WTC11 (cell line): Measurements from ENCODE around the gene ABCA6. TPM values are rescaled to one million over a fixed set of nuclear protein-coding genes. Genes with fewer than 3 reads are reported as not detected.

Experiments used
- ATAC-seq: fragments of 200-7000 bp; cut with Tn5 transposase; 2 replicates; pipeline ENCODE4 v1.10.0; 2021; ENCODE audit warnings: mild to moderate bottlenecking, moderate library complexity
- CTCF ChIA-PET: fragments of 300-600 bp; sonication (Branson Sonifier 250); formaldehyde crosslinking; loops from one replicate; lab custom pipeline; 2021; ENCODE audit warnings: antibody characterized with exemption; lab: Charles Lee
- POLR2A ChIA-PET: fragments of 350-600 bp; sonication (Branson Sonifier 250); formaldehyde crosslinking; loops from one replicate; lab custom pipeline; 2021; ENCODE audit warnings: antibody characterized with exemption; lab: Charles Lee
- DNase-seq: peaks from one replicate; pipeline ENCODE4 v3.0.0; 2021; ENCODE audit warnings: low spot score
- H3K27ac Mint-ChIP-seq: 2 replicates; pipeline ENCODE4 v1.8.0; 2021; ENCODE audit warnings: mixed read lengths
- H3K27me3 Mint-ChIP-seq: 2 replicates; pipeline ENCODE4 v1.8.0; 2021; ENCODE audit warnings: low read depth, mild to moderate bottlenecking, moderate library complexity, mixed read lengths
- H3K36me3 Mint-ChIP-seq: 2 replicates; pipeline ENCODE4 v1.8.0; 2021; ENCODE audit warnings: mixed read lengths
- H3K4me1 Mint-ChIP-seq: 2 replicates; pipeline ENCODE4 v1.8.0; 2022; ENCODE audit warnings: mixed read lengths
- H3K4me3 Mint-ChIP-seq: 2 replicates; pipeline ENCODE4 v1.8.0; 2021; ENCODE audit warnings: mild to moderate bottlenecking, moderate library complexity, mixed read lengths
- H3K9me3 Mint-ChIP-seq: 2 replicates; pipeline ENCODE4 v1.8.0; 2021; ENCODE audit warnings: mixed read lengths
- ESRRA ChIP-seq: sonication (generic); formaldehyde crosslinking; IDR thresholded peaks from 2 replicates; pipeline ENCODE4 v1.8.1; 2022; ENCODE audit warnings: mild to moderate bottlenecking, missing genetic modification reagents, borderline replicate concordance
- FOXK1 ChIP-seq: sonication (generic); formaldehyde crosslinking; IDR thresholded peaks from 2 replicates; pipeline ENCODE4 v1.8.0; 2022; ENCODE audit warnings: mild to moderate bottlenecking, moderate library complexity, missing genetic modification reagents
- FOXP1 ChIP-seq: sonication (generic); formaldehyde crosslinking; IDR thresholded peaks from 2 replicates; pipeline ENCODE4 v1.8.0; 2022; ENCODE audit warnings: missing genetic modification reagents, mild to moderate bottlenecking, moderate library complexity, borderline replicate concordance
- IRF2 ChIP-seq: sonication (generic); formaldehyde crosslinking; IDR thresholded peaks from 2 replicates; pipeline ENCODE4 v1.8.0; 2022; ENCODE audit warnings: low read depth, missing genetic modification reagents, borderline replicate concordance
- JAZF1 ChIP-seq: fragments of 250-450 bp; sonication (Bioruptor Pico); IDR thresholded peaks from 2 replicates; pipeline ENCODE4 v1.9.0; 2021; ENCODE audit warnings: moderate library complexity, mild to moderate bottlenecking, inconsistent platforms
- SMAD3 ChIP-seq: sonication (generic); formaldehyde crosslinking; IDR thresholded peaks from 2 replicates; pipeline ENCODE4 v1.8.0; 2022; ENCODE audit warnings: missing genetic modification reagents, mild to moderate bottlenecking, borderline replicate concordance
- TEAD1 ChIP-seq: sonication (generic); formaldehyde crosslinking; IDR thresholded peaks from 2 replicates; pipeline ENCODE4 v1.8.0; 2022; ENCODE audit warnings: mild to moderate bottlenecking, missing genetic modification reagents
- ZNF232 ChIP-seq: sonication (generic); formaldehyde crosslinking; IDR thresholded peaks from 2 replicates; pipeline ENCODE4 v1.8.0; 2022; ENCODE audit warnings: mild to moderate bottlenecking, missing genetic modification reagents
- ZNF423 ChIP-seq: fragments of 250-450 bp; sonication (Bioruptor Pico); IDR thresholded peaks from 2 replicates; pipeline ENCODE4 v2.1.2; 2022; ENCODE audit warnings: mild to moderate bottlenecking, moderate library complexity
- total RNA-seq: library from RNA; stranded (reverse); gene quantifications from 3 replicates; pipeline ENCODE4 v1.2.3, GENCODE V29; 2021
- TF ChIP-seq, protein P1 (sequence below): sonication (generic); formaldehyde crosslinking; IDR thresholded peaks from 2 replicates; pipeline ENCODE4 v1.8.1; 2023; ENCODE audit warnings: mild to moderate bottlenecking, moderate library complexity, missing genetic modification reagents
- TF ChIP-seq, protein P2 (sequence below): sonication (generic); formaldehyde crosslinking; IDR thresholded peaks from 2 replicates; pipeline ENCODE4 v1.8.1; 2022; ENCODE audit warnings: missing genetic modification reagents, borderline replicate concordance
- TF ChIP-seq, protein P3 (sequence below): sonication (generic); formaldehyde crosslinking; IDR thresholded peaks from 2 replicates; pipeline ENCODE4 v1.8.1; 2022; ENCODE audit warnings: low read depth, mild to moderate bottlenecking, moderate library complexity, missing genetic modification reagents, borderline replicate concordance
- TF ChIP-seq, protein P4 (sequence below): sonication (generic); formaldehyde crosslinking; conservative IDR thresholded peaks from 2 replicates; pipeline ENCODE4 v1.8.1; 2023; ENCODE audit warnings: mild to moderate bottlenecking, low read depth, missing genetic modification reagents, moderate library complexity
- TF ChIP-seq, protein P5 (sequence below): sonication (generic); formaldehyde crosslinking; IDR thresholded peaks from 2 replicates; pipeline ENCODE4 v1.8.1; 2023; ENCODE audit warnings: mild to moderate bottlenecking, missing genetic modification reagents
- TF ChIP-seq, protein P6 (sequence below): sonication (generic); formaldehyde crosslinking; IDR thresholded peaks from 2 replicates; pipeline ENCODE4 v1.8.1; 2022; ENCODE audit warnings: low read depth, missing genetic modification reagents, borderline replicate concordance
- TF ChIP-seq, protein P7 (sequence below): sonication (generic); formaldehyde crosslinking; conservative IDR thresholded peaks from 2 replicates; pipeline ENCODE4 v1.8.1; 2022; ENCODE audit warnings: mild to moderate bottlenecking, missing genetic modification reagents

The ABCA6 gene
- total RNA-seq, 1 experiment from 2014 or later = not detected

- TF ChIP-seq, protein P1, sequence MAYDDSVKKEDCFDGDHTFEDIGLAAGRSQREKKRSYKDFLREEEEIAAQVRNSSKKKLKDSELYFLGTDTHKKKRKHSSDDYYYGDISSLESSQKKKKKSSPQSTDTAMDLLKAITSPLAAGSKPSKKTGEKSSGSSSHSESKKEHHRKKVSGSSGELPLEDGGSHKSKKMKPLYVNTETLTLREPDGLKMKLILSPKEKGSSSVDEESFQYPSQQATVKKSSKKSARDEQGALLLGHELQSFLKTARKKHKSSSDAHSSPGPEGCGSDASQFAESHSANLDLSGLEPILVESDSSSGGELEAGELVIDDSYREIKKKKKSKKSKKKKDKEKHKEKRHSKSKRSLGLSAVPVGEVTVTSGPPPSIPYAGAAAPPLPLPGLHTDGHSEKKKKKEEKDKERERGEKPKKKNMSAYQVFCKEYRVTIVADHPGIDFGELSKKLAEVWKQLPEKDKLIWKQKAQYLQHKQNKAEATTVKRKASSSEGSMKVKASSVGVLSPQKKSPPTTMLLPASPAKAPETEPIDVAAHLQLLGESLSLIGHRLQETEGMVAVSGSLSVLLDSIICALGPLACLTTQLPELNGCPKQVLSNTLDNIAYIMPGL (CRISPR knock-in tag) = no peak
Observed at GRCh38 chr17:69088643-69089200, 53.0 kb downstream of the ABCA6 start (continued).

GRCh38 chr17:69086641-69087040, 55.1 kb downstream of the ABCA6 start:
- TF ChIP-seq IRF2 (CRISPR knock-in tag) (no peak), ESRRA (CRISPR knock-in tag) (no peak), TEAD1 (CRISPR knock-in tag) (no peak), FOXP1 (no peak), ZNF232 (CRISPR knock-in tag) (no peak), SMAD3 (CRISPR knock-in tag) (no peak), JAZF1 (CRISPR knock-in tag) (no peak), ZNF423 (CRISPR knock-in tag) (no peak), FOXK1 (CRISPR knock-in tag) (no peak)
- TF ChIP-seq, protein P2, sequence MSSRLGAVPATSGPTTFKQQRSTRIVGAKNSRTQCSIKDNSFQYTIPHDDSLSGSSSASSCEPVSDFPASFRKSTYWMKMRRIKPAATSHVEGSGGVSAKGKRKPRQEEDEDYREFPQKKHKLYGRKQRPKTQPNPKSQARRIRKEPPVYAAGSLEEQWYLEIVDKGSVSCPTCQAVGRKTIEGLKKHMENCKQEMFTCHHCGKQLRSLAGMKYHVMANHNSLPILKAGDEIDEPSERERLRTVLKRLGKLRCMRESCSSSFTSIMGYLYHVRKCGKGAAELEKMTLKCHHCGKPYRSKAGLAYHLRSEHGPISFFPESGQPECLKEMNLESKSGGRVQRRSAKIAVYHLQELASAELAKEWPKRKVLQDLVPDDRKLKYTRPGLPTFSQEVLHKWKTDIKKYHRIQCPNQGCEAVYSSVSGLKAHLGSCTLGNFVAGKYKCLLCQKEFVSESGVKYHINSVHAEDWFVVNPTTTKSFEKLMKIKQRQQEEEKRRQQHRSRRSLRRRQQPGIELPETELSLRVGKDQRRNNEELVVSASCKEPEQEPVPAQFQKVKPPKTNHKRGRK (CRISPR knock-in tag) = no peak
- TF ChIP-seq, protein P3, sequence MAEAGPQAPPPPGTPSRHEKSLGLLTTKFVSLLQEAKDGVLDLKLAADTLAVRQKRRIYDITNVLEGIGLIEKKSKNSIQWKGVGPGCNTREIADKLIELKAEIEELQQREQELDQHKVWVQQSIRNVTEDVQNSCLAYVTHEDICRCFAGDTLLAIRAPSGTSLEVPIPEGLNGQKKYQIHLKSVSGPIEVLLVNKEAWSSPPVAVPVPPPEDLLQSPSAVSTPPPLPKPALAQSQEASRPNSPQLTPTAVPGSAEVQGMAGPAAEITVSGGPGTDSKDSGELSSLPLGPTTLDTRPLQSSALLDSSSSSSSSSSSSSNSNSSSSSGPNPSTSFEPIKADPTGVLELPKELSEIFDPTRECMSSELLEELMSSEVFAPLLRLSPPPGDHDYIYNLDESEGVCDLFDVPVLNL = no peak
- TF ChIP-seq, protein P4, sequence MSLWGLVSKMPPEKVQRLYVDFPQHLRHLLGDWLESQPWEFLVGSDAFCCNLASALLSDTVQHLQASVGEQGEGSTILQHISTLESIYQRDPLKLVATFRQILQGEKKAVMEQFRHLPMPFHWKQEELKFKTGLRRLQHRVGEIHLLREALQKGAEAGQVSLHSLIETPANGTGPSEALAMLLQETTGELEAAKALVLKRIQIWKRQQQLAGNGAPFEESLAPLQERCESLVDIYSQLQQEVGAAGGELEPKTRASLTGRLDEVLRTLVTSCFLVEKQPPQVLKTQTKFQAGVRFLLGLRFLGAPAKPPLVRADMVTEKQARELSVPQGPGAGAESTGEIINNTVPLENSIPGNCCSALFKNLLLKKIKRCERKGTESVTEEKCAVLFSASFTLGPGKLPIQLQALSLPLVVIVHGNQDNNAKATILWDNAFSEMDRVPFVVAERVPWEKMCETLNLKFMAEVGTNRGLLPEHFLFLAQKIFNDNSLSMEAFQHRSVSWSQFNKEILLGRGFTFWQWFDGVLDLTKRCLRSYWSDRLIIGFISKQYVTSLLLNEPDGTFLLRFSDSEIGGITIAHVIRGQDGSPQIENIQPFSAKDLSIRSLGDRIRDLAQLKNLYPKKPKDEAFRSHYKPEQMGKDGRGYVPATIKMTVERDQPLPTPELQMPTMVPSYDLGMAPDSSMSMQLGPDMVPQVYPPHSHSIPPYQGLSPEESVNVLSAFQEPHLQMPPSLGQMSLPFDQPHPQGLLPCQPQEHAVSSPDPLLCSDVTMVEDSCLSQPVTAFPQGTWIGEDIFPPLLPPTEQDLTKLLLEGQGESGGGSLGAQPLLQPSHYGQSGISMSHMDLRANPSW (CRISPR knock-in tag) = no peak
- TF ChIP-seq, protein P5, sequence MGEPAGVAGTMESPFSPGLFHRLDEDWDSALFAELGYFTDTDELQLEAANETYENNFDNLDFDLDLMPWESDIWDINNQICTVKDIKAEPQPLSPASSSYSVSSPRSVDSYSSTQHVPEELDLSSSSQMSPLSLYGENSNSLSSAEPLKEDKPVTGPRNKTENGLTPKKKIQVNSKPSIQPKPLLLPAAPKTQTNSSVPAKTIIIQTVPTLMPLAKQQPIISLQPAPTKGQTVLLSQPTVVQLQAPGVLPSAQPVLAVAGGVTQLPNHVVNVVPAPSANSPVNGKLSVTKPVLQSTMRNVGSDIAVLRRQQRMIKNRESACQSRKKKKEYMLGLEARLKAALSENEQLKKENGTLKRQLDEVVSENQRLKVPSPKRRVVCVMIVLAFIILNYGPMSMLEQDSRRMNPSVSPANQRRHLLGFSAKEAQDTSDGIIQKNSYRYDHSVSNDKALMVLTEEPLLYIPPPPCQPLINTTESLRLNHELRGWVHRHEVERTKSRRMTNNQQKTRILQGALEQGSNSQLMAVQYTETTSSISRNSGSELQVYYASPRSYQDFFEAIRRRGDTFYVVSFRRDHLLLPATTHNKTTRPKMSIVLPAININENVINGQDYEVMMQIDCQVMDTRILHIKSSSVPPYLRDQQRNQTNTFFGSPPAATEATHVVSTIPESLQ = no peak
- TF ChIP-seq, protein P1 (CRISPR knock-in tag) = no peak
- TF ChIP-seq, protein P6, sequence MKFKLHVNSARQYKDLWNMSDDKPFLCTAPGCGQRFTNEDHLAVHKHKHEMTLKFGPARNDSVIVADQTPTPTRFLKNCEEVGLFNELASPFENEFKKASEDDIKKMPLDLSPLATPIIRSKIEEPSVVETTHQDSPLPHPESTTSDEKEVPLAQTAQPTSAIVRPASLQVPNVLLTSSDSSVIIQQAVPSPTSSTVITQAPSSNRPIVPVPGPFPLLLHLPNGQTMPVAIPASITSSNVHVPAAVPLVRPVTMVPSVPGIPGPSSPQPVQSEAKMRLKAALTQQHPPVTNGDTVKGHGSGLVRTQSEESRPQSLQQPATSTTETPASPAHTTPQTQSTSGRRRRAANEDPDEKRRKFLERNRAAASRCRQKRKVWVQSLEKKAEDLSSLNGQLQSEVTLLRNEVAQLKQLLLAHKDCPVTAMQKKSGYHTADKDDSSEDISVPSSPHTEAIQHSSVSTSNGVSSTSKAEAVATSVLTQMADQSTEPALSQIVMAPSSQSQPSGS (CRISPR knock-in tag) = no peak
- TF ChIP-seq, protein P7, sequence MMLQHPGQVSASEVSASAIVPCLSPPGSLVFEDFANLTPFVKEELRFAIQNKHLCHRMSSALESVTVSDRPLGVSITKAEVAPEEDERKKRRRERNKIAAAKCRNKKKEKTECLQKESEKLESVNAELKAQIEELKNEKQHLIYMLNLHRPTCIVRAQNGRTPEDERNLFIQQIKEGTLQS (CRISPR knock-in tag) = no peak
- ChIA-PET POLR2A (no interaction called here), CTCF (no interaction called here)
- Mint-ChIP-seq H3K27me3 (peaks cover 2% of the 10 kb centered on the region; the same call in 1 of the 2 replicates), H3K27ac (no peak overlapping the region), H3K36me3 (no peaks in the 10 kb centered on the region), H3K4me3 (no peak overlapping the region), H3K9me3 (peaks cover 13% of the 10 kb centered on the region), H3K4me1 (peaks cover 3% of the 10 kb centered on the region; the same call in 1 of the 2 replicates)
- DNase-seq (no peak), ATAC-seq (no peak)
